Measurements from ENCODE around the gene ADGRV1.
A peak's percentile ranks its signal among the peaks of the same experiment; 100 is the strongest.
"Not testable (repeated sequence)": the region's sequence is repeated elsewhere in the genome, so short reads cannot be mapped to it uniquely, and the experiment has no call there.

The ADGRV1 gene

GRCh38 chr5:90915393-90915792 is 356.8 kb downstream of the ADGRV1 start:
- DNase-seq: no peak

- DNase-seq: no peak
Measured at GRCh38 chr5:90916947-90917800, 358.6 kb downstream of the ADGRV1 start.

GRCh38 chr5:90917928-90918668 is 359.5 kb downstream of the ADGRV1 start:
- no peak for DNase-seq

- DNase-seq: no peak
Measured at GRCh38 chr5:90921418-90921973, 362.9 kb downstream of the ADGRV1 start.

GRCh38 chr5:90924222-90924621 is 365.6 kb downstream of the ADGRV1 start:
- not testable (repeated sequence) for DNase-seq

- DNase-seq: not testable (repeated sequence)
Measured at GRCh38 chr5:90929013-90929839, 370.6 kb downstream of the ADGRV1 start.

- DNase-seq: no peak
Measured at GRCh38 chr5:90930062-90930461, 371.5 kb downstream of the ADGRV1 start.

GRCh38 chr5:90930756-90931431 is 372.3 kb downstream of the ADGRV1 start:
- DNase-seq: no peak

GRCh38 chr5:90932052-90932699 is 373.6 kb downstream of the ADGRV1 start:
- DNase-seq: peak; percentile 41

- DNase-seq: no peak
Measured at GRCh38 chr5:90933298-90933697, 374.7 kb downstream of the ADGRV1 start.

- DNase-seq: no peak
Measured at GRCh38 chr5:90934091-90934719, 375.6 kb downstream of the ADGRV1 start.

- DNase-seq: no peak
Measured at GRCh38 chr5:90934738-90935137, 376.1 kb downstream of the ADGRV1 start.

GRCh38 chr5:90939211-90939610 is 380.6 kb downstream of the ADGRV1 start:
- DNase-seq: no peak

- peak; percentile 5 for DNase-seq
Measured at GRCh38 chr5:90940227-90940995, 381.8 kb downstream of the ADGRV1 start.

- DNase-seq: no peak
Measured at GRCh38 chr5:90941002-90941720, 382.6 kb downstream of the ADGRV1 start.

GRCh38 chr5:90944116-90944515 is 385.5 kb downstream of the ADGRV1 start:
- DNase-seq: no peak

- no peak for DNase-seq
Measured at GRCh38 chr5:90947667-90948066, 389.1 kb downstream of the ADGRV1 start.

- DNase-seq: no peak
Measured at GRCh38 chr5:90948969-90949368, 390.4 kb downstream of the ADGRV1 start.

GRCh38 chr5:90949469-90950358 is 391.1 kb downstream of the ADGRV1 start:
- DNase-seq: no peak

Data from CD4-positive, alpha-beta T cell treated with Interleukin-17A for 4 hours (primary cell).